GM12864 (cell line): Measurements from ENCODE around the gene ZMIZ1.
A peak's percentile ranks its signal among the peaks of the same experiment; 100 is the strongest.

Experiments
- DNase-seq: peaks from one replicate; pipeline ENCODE4 v3.0.0-alpha.2; 2011; ENCODE audit warnings: low read depth
- H3K4me3 ChIP-seq: 2 replicates; pipeline ENCODE4 v1.5.1; 2011; ENCODE audit warnings: mild to moderate bottlenecking, low read depth, low read length, control low read depth
- CTCF ChIP-seq: IDR thresholded peaks from 2 replicates; pipeline ENCODE4 v1.5.1; 2011; ENCODE audit warnings: low read depth, mild to moderate bottlenecking, moderate library complexity, low read length, control low read depth, inconsistent platforms; ENCODE audit errors: missing control alignments

Gene ZMIZ1

DNA sequence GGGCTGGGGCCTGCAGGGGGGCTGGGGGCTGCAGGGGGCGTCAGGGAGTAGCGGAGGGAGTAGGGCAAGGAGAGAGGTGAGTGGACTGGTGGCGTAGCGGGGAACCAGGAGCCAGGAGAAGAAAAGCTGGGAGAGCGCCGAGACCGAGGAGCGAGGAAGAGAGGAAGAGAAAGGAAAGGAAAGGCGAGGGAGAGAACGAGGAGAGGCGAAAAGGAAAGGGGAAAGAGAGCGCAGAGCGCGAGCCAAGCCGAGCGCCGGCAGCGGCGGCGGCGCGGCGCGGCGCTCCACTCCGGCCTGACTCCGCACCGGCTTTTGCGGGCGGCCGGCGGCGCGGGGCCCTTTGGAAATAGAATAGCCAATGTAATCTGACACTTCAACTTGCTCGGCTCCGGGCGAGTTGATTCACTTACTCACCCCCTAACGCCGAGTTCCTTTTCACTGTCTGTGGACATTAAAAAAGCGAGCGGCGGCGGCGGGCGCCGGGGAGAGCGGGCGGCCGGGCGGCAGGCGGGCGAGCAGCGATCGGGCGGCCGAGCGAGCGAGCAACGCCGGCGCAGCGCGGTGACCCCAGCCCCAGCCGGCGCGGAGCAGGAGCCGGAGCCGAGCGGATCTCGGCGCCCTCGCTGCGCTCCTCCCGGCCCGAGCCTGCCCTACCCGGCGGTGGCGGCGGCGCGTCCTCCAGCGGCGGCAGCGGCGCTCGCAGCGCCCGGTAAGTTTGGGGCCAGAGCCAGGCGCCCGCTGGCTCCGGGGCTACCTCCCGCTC lies at the start of gene ZMIZ1:
ZMIZ1 (plus strand) TSS at position 405 of the 763 bp plus-strand sequence. CDS start 132,667 bp downstream, outside the sequence.
- peak; percentile 57 for DNase-seq
- TF ChIP-seq CTCF, result peak; percentile 26
- peak within 1 kb of the TSS; percentile 78 for H3K4me3 ChIP-seq

GRCh38 chr10:79019441-79020014 lies 49.2 kb upstream of the ZMIZ1 start:
- DNase-seq, result no peak
- no peak for TF ChIP-seq CTCF

DNA sequence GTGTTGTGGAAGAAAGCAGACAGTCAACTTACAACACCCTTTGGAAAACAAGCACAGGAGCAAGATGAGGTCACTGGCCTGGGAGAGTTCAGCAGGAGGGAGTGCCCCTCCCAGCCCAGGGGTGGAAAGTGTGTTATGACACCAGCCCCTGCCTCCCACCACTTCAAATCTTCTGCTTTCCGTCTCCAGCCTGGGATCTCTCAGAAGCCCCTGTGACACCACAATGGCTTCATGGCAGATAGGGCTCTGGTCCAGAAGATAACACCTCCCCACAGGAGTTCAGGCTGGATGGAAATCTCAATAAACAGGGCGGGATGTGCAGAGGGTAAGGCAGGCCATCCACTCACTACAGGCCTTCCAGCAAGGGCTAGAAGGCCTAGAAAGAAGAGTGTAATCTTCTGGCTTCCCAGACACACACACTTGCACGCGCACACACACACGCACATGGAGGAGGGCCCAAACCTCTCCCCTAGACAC lies 48.7 kb upstream of the ZMIZ1 start:
- no peak for DNase-seq

More at GRCh38 chr10:79019441-79020014, 49.2 kb upstream of the ZMIZ1 start:
- no peak overlapping the region for H3K4me3 ChIP-seq

DNA sequence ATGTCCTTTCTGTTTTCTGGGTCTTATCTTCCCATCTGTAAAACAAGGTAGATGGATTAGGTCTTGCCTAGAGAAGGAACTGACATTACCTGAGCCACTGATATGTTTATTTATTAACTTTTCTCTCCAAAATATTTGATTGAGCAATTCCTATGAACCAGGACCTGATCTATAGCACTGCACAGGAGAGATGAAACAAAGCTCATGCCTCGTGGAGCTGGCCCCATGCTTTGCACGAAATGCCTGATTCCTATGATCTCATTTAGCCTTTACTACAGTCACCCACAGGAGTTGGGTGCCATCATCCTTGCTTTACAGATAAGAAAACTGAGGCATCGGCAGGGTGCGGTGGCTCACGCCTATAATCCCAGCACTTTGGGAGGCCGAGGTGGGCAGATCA lies 48.2 kb upstream of the ZMIZ1 start:
- no peak for TF ChIP-seq CTCF
- DNase-seq, result no peak
- no peak overlapping the region for H3K4me3 ChIP-seq

More for the DNA sequence above, 48.7 kb upstream of the ZMIZ1 start:
- TF ChIP-seq CTCF, result no peak
- no peak overlapping the region for H3K4me3 ChIP-seq

- no peak for DNase-seq
- H3K4me3 ChIP-seq, result no peak overlapping the region
- no peak for TF ChIP-seq CTCF
Measured at GRCh38 chr10:79021331-79021907, 47.3 kb upstream of the ZMIZ1 start.

- no peak for TF ChIP-seq CTCF
- no peak for DNase-seq
- no peak overlapping the region for H3K4me3 ChIP-seq
Measured at GRCh38 chr10:79021948-79022499, 46.7 kb upstream of the ZMIZ1 start.
